Mesothelial cell of epicardium (in vitro differentiated cells): ENCODE results near the gene ZNF511. TPM values are rescaled to one million over a fixed set of nuclear protein-coding genes. Genes with fewer than 3 reads are reported as not detected.
A peak's percentile ranks its signal among the peaks of the same experiment; 100 is the strongest.

Experiments
- DNase-seq, 2 experiments: peaks; one replicate each; pipeline ENCODE4 v3.0.0; 2021; ENCODE audit warnings: low spot score in 2 of 2; ENCODE audit not compliant: unreplicated experiment in 2 of 2
- H3K27ac Mint-ChIP-seq: 2 replicates; pipeline ENCODE4 v1.8.0; 2021; ENCODE audit warnings: mixed read lengths
- H3K27me3 Mint-ChIP-seq: 2 replicates; pipeline ENCODE4 v1.8.0; 2021; ENCODE audit warnings: low read depth, mixed read lengths
- H3K36me3 Mint-ChIP-seq: 2 replicates; pipeline ENCODE4 v1.8.0; 2021; ENCODE audit warnings: mixed read lengths
- H3K4me1 Mint-ChIP-seq: 2 replicates; pipeline ENCODE4 v1.8.0; 2021; ENCODE audit warnings: mixed read lengths
- H3K4me3 Mint-ChIP-seq: 2 replicates; pipeline ENCODE4 v1.8.0; 2021; ENCODE audit warnings: mild to moderate bottlenecking, moderate library complexity, mixed read lengths
- H3K9me3 Mint-ChIP-seq: 2 replicates; pipeline ENCODE4 v1.8.0; 2021; ENCODE audit warnings: mixed read lengths
- CTCF ChIP-seq: fragments of 200-600 bp; sonication (generic); IDR thresholded peaks from one replicate; pipeline ENCODE4 v1.5.0; 2021; ENCODE audit warnings: antibody characterized with exemption; ENCODE audit not compliant: unreplicated experiment
- total RNA-seq: library from RNA; stranded (reverse); gene quantifications from 3 replicates; pipeline ENCODE4 v1.2.1, GENCODE V29; 2021

Gene ZNF511
- total RNA-seq, 1 donor from 2014 or later: 44.9 TPM

- Mint-ChIP-seq H3K4me1 (peaks cover 12% of the 10 kb centered on the region), H3K27me3 (no peaks in the 10 kb centered on the region), H3K4me3 (peak overlapping the region; percentile 95), H3K9me3 (no peaks in the 10 kb centered on the region), H3K27ac (peak overlapping the region; percentile 64), H3K36me3 (peaks cover 9% of the 10 kb centered on the region)
- DNase-seq: no peak
- no peak for TF ChIP-seq CTCF
These were observed 1.8 kb upstream of the ZNF511 start for GRCh38 chr10:133306941-133307379.

- peak in 1 of 2 experiments; percentile 82 for DNase-seq
- peak; percentile 72 for TF ChIP-seq CTCF
- Mint-ChIP-seq H3K4me1 (peaks cover 12% of the 10 kb centered on the region), H3K36me3 (peaks cover 5% of the 10 kb centered on the region), H3K9me3 (no peaks in the 10 kb centered on the region), H3K4me3 (peak overlapping the region; percentile 95), H3K27ac (peak overlapping the region; percentile 99), H3K27me3 (no peaks in the 10 kb centered on the region)
These were observed 816 bp upstream of the ZNF511 start for GRCh38 chr10:133307776-133308420.

GRCh38 chr10:133309100-133309719, 496 bp downstream of the ZNF511 start:
- no peak for TF ChIP-seq CTCF
- peak overlapping the region; percentile 59 for H3K27ac Mint-ChIP-seq
- H3K4me3 Mint-ChIP-seq: peak overlapping the region; percentile 71
- no peaks in the 10 kb centered on the region for H3K9me3 Mint-ChIP-seq
- DNase-seq: peak; percentile 90 to 97
- H3K36me3 Mint-ChIP-seq: peaks cover 5% of the 10 kb centered on the region
- peaks cover 12% of the 10 kb centered on the region for H3K4me1 Mint-ChIP-seq
- H3K27me3 Mint-ChIP-seq: no peaks in the 10 kb centered on the region

GRCh38 chr10:133309720-133310398, 1.1 kb downstream of the ZNF511 start:
- peaks cover 5% of the 10 kb centered on the region for H3K36me3 Mint-ChIP-seq
- no peak for TF ChIP-seq CTCF
- H3K27ac Mint-ChIP-seq: peak overlapping the region; percentile 30
- no peak for DNase-seq
- H3K4me1 Mint-ChIP-seq: peaks cover 12% of the 10 kb centered on the region
- H3K27me3 Mint-ChIP-seq: no peaks in the 10 kb centered on the region
- H3K9me3 Mint-ChIP-seq: no peaks in the 10 kb centered on the region
- peak overlapping the region; percentile 71 for H3K4me3 Mint-ChIP-seq

- Mint-ChIP-seq H3K9me3 (no peaks in the 10 kb centered on the region), H3K4me3 (peak overlapping the region; percentile 38)
These were observed 1.7 kb downstream of the ZNF511 start for GRCh38 chr10:133310399-133310755.

More at GRCh38 chr10:133310399-133310755, 1.7 kb downstream of the ZNF511 start:
- H3K4me1 Mint-ChIP-seq: peaks cover 11% of the 10 kb centered on the region
- no peak for DNase-seq
- H3K27me3 Mint-ChIP-seq: no peaks in the 10 kb centered on the region
- H3K36me3 Mint-ChIP-seq: peaks cover 5% of the 10 kb centered on the region
- no peak overlapping the region for H3K27ac Mint-ChIP-seq
- TF ChIP-seq CTCF: no peak
